Endothelial cell of umbilical vein (primary cell): ENCODE data around the gene STT3B. TPM values are rescaled to one million over a fixed set of nuclear protein-coding genes. Genes with fewer than 3 reads are reported as not detected.

Experiments used
- BruUV-seq: library from RNA; stranded (reverse); fragments of 400-500 nt; replicated peaks from 2 replicates; lab custom pipeline; 2021; lab: Mats Ljungman, UMichigan
- CTCF ChIA-PET: fragments of 300-600, 350-600 bp; sonication (Branson Sonifier 250); formaldehyde crosslinking; loops from one replicate; lab custom pipeline; 2021; ENCODE audit warnings: antibody characterized with exemption, inconsistent platforms; lab: Charles Lee
- POLR2A ChIA-PET: fragments of 300-600, 350-600 bp; sonication (Branson Sonifier 250); formaldehyde crosslinking; loops from one replicate; lab custom pipeline; 2021; ENCODE audit warnings: antibody characterized with exemption, inconsistent platforms; lab: Charles Lee
- DNase-seq: peaks from one replicate; pipeline ENCODE4 v3.0.0-alpha.2; 2011; ENCODE audit warnings: low read depth, low spot score
- FAIRE-seq: peaks from 2 replicates; lab custom pipeline; 2011; peaks lifted over from hg19 to GRCh38; lab: Jason Lieb, UNC
- H2AFZ ChIP-seq: 2 replicates; pipeline ENCODE4 v1.6.0; 2012; ENCODE audit warnings: low read depth, low read length, control low read depth, inconsistent platforms
- H3K27ac ChIP-seq: 2 replicates; pipeline ENCODE4 v1.5.1; 2011; ENCODE audit warnings: low read depth, mild to moderate bottlenecking, control low read depth, low read length, moderate library complexity; ENCODE audit not compliant: insufficient read depth
- H3K27me3 ChIP-seq, 2 experiments: 2 replicates each; pipeline versions ENCODE4 v1.6.0 to v1.6.1; 2011; ENCODE audit warnings: low read length in 2 of 2, mixed read lengths in 1 of 2; ENCODE audit not compliant: control insufficient read depth in 2 of 2, insufficient read depth in 2 of 2
- H3K36me3 ChIP-seq, 2 experiments: 2 replicates in 1 of 2; 3 replicates in 1 of 2; pipeline ENCODE4 v1.5.1; 2011; ENCODE audit warnings: low read length in 2 of 2, mild to moderate bottlenecking in 1 of 2, moderate library complexity in 1 of 2; ENCODE audit not compliant: control insufficient read depth in 2 of 2, insufficient read depth in 2 of 2; ENCODE audit errors: extremely low read depth in 1 of 2
- H3K4me1 ChIP-seq: 3 replicates; pipeline ENCODE4 v1.5.1; 2011; ENCODE audit warnings: mild to moderate bottlenecking, low read length; ENCODE audit not compliant: control insufficient read depth, insufficient read depth; ENCODE audit errors: extremely low read depth
- H3K4me2 ChIP-seq: 2 replicates; pipeline ENCODE4 v1.6.1; 2011; ENCODE audit warnings: low read length, control low read depth, mixed read lengths; ENCODE audit not compliant: insufficient read depth
- H3K4me3 ChIP-seq, 3 experiments: fragments of 200-600 bp in 1 of 3; sonication (generic), shearing (Covaris generic) in 1 of 3; replicated peaks in 1 of 3; 2 replicates each; pipeline ENCODE4 v1.5.1; 2011 to 2016; ENCODE audit warnings: control low read depth in 3 of 3, low read length in 3 of 3, mild to moderate bottlenecking in 2 of 3, inconsistent platforms in 1 of 3, low read depth in 1 of 3, moderate library complexity in 1 of 3; ENCODE audit not compliant: insufficient read depth in 1 of 3
- H3K79me2 ChIP-seq: 2 replicates; pipeline ENCODE4 v1.6.0; 2012; ENCODE audit warnings: low read length, inconsistent platforms; ENCODE audit not compliant: control insufficient read depth, insufficient read depth
- H3K9ac ChIP-seq: replicated peaks from 2 replicates; pipeline ENCODE3; 2011; ENCODE audit warnings: low read length, control low read depth; ENCODE audit not compliant: insufficient read depth; ENCODE audit errors: extremely low read depth
- H3K9me1 ChIP-seq: replicated peaks from 3 replicates; pipeline ENCODE4 v1.6.0; 2011; ENCODE audit warnings: mild to moderate bottlenecking, low read length; ENCODE audit not compliant: control insufficient read depth, insufficient read depth; ENCODE audit errors: extremely low read depth
- H3K9me3 ChIP-seq: replicated peaks from 2 replicates; pipeline ENCODE4 v1.5.1; 2012; ENCODE audit warnings: low read length, inconsistent platforms; ENCODE audit not compliant: control insufficient read depth, insufficient read depth
- H4K20me1 ChIP-seq: replicated peaks from 2 replicates; pipeline ENCODE3; 2011; ENCODE audit warnings: mild to moderate bottlenecking, low read length; ENCODE audit not compliant: control insufficient read depth, insufficient read depth; ENCODE audit errors: extremely low read depth
- CTCF ChIP-seq, 2 donors: IDR thresholded peaks; 1 replicate in 1 of 2; 2 replicates in 1 of 2; pipeline ENCODE4 v1.5.1; 2011; ENCODE audit warnings: low read length in 2 of 2, mild to moderate bottlenecking in 2 of 2, moderate library complexity in 2 of 2, control low read depth in 1 of 2, inconsistent platforms in 1 of 2, low read depth in 1 of 2; ENCODE audit not compliant: insufficient read depth in 1 of 2; ENCODE audit errors: extremely low read depth in 1 of 2
- EZH2 ChIP-seq: IDR thresholded peaks from 2 replicates; pipeline ENCODE4 v1.6.1; 2012; ENCODE audit warnings: borderline replicate concordance, low read depth, mild to moderate bottlenecking, moderate library complexity, low read length, inconsistent platforms; ENCODE audit not compliant: severe bottlenecking
- FOS ChIP-seq: IDR thresholded peaks from 2 replicates; pipeline ENCODE4 v1.6.1; 2011; ENCODE audit warnings: mild to moderate bottlenecking, low read length, moderate library complexity, borderline replicate concordance; ENCODE audit not compliant: insufficient read depth
- GATA2 ChIP-seq: IDR thresholded peaks from 2 replicates; pipeline ENCODE4 v1.7.0; 2011; ENCODE audit warnings: low read depth, mild to moderate bottlenecking, moderate library complexity, mixed read lengths, low read length; ENCODE audit not compliant: insufficient read length, insufficient read depth
- JUN ChIP-seq: IDR thresholded peaks from 2 replicates; pipeline ENCODE4 v1.6.1; 2011; ENCODE audit warnings: borderline replicate concordance, low read depth; ENCODE audit not compliant: insufficient read length, insufficient read depth
- MAX ChIP-seq: IDR thresholded peaks from 2 replicates; pipeline ENCODE4 v1.6.1; 2011; ENCODE audit not compliant: insufficient read depth, insufficient read length
- MYC ChIP-seq: IDR thresholded peaks from one replicate; pipeline ENCODE4 v1.6.1; 2011; ENCODE audit warnings: mild to moderate bottlenecking, low read depth, low read length
- POLR2A ChIP-seq: IDR thresholded peaks from 2 replicates; pipeline ENCODE4 v1.6.1; 2012; ENCODE audit warnings: low read depth, mild to moderate bottlenecking, control low read depth, low read length
- POLR2AphosphoS5 ChIP-seq: IDR thresholded peaks from 2 replicates; pipeline ENCODE4 v1.6.1; 2012; ENCODE audit warnings: low read depth, mild to moderate bottlenecking, control low read depth, low read length, moderate library complexity; ENCODE audit not compliant: insufficient read depth
- dilution Hi-C: fragments of 300-500 bp; cut with MboI; formaldehyde crosslinking; loops from one replicate; pipeline ENCODE4 v1.15.0; 2019; ENCODE audit warnings: low sequenced_read_pairs; ENCODE audit not compliant: extremely low pct_ligation_motif_present
- intact Hi-C: fragments of 100-400 bp; cut with micrococcal nuclease; formaldehyde crosslinking; loops from one replicate; pipeline ENCODE4 v1.10.0; 2022
- polyA plus RNA-seq, 4 experiments: library from polyadenylated mRNA; depleted of rRNA in 3 of 4; stranded (reverse) in 3 of 4; unstranded in 1 of 4; fragments of >200 nt; gene quantifications; 2 replicates each; pipeline versions ENCODE4 v1.2.1 to v1.2.3, GENCODE V29; 2011 to 2012; ENCODE audit warnings: missing spikeins in 1 of 4
- total RNA-seq: library from RNA; stranded (reverse); gene quantifications from 2 replicates; pipeline ENCODE4 v1.2.3, GENCODE V29; 2021

The STT3B gene
- total and polyA plus RNA-seq, 2 donors (not counting 3 experiments of a cell fraction or from before 2014, with no cell fraction given), result 56.4 to 113 TPM

GRCh38 chr3:31499281-31499680 is 33.4 kb upstream of the STT3B start:
- H3K9me1 ChIP-seq, result no peaks in the 10 kb centered on the region
- H3K4me2 ChIP-seq, result no peak overlapping the region
- no peak for DNase-seq
- no peaks in the 10 kb centered on the region for H3K36me3 ChIP-seq
- no peak overlapping the region for H3K4me3 ChIP-seq
- no peak overlapping the region for H2AFZ ChIP-seq
- intact Hi-C loops, result no loop called here
- no TSS peak for BruUV-seq
- CTCF ChIA-PET, result no interaction called here
- H3K27me3 ChIP-seq, result peaks cover 2 to 6% of the 10 kb centered on the region in 2 experiments
- dilution Hi-C loops, result no loop called here
- H3K27ac ChIP-seq, result no peak overlapping the region
- H4K20me1 ChIP-seq, result no peaks in the 10 kb centered on the region
- H3K9ac ChIP-seq, result no peak overlapping the region
- POLR2A ChIA-PET, result no interaction called here
- FAIRE-seq, result no peak
- TF ChIP-seq POLR2A (no peak), GATA2 (no peak)
- H3K4me1 ChIP-seq, result no peaks in the 10 kb centered on the region
- H3K79me2 ChIP-seq, result no peaks in the 10 kb centered on the region
- no peaks in the 10 kb centered on the region for H3K9me3 ChIP-seq

- Histone ChIP-seq H3K9ac (no peak overlapping the region), H3K27me3 (peaks cover 11 to 19% of the 10 kb centered on the region in 2 experiments), H3K36me3 (no peaks in the 10 kb centered on the region), H3K79me2 (no peaks in the 10 kb centered on the region), H2AFZ (no peak overlapping the region), H3K4me2 (no peak overlapping the region), H3K9me3 (no peaks in the 10 kb centered on the region), H4K20me1 (no peaks in the 10 kb centered on the region), H3K4me1 (no peaks in the 10 kb centered on the region), H3K4me3 (no peak overlapping the region), H3K27ac (no peak overlapping the region), H3K9me1 (no peaks in the 10 kb centered on the region)
- intact Hi-C loops (no loop called here), dilution Hi-C loops (no loop called here)
- FAIRE-seq (no peak), DNase-seq (no peak)
- no TSS peak for BruUV-seq
- CTCF ChIA-PET, result no interaction called here
- TF ChIP-seq MYC (no peak), POLR2A (no peak), MAX (no peak), JUN (no peak), GATA2 (no peak), POLR2AphosphoS5 (no peak), EZH2 (no peak), CTCF (IDR thresholded peaks at IDR 0.05; ENCODE audit: extremely low read depth in 1 of 2, insufficient read depth in 1 of 2, low read depth in 1 of 2, low read length in 2 of 2) (no peak), FOS (no peak)
- POLR2A ChIA-PET, result no interaction called here
Observed at GRCh38 chr3:31502803-31503221, 29.9 kb upstream of the STT3B start.
